Fibroblast of skin of left quadriceps (primary cell): ENCODE data around the gene MAP3K9.

ENCODE experiments used
- DNase-seq, 2 experiments: peaks; one replicate each; pipeline ENCODE4 v3.0.0-alpha.2; 2013; ENCODE audit warnings: low read depth in 2 of 2

Gene MAP3K9

GRCh38 chr14:70699646-70700045 lies 109.7 kb downstream of the MAP3K9 start:
- no peak for DNase-seq

GRCh38 chr14:70698288-70698687 lies 111.0 kb downstream of the MAP3K9 start:
- DNase-seq, result no peak

- DNase-seq, result no peak
Measured at GRCh38 chr14:70697701-70698100, 111.6 kb downstream of the MAP3K9 start.

- no peak for DNase-seq
Measured at GRCh38 chr14:70696026-70696425, 113.3 kb downstream of the MAP3K9 start.

- no peak for DNase-seq
Measured at GRCh38 chr14:70692210-70692609, 117.1 kb downstream of the MAP3K9 start.

- no peak for DNase-seq
Measured at GRCh38 chr14:70685474-70686197, 123.7 kb downstream of the MAP3K9 start.

- DNase-seq, result no peak
Measured at GRCh38 chr14:70683983-70684382, 125.3 kb downstream of the MAP3K9 start.

GRCh38 chr14:70680748-70681147 lies 128.6 kb downstream of the MAP3K9 start:
- DNase-seq, result no peak

GRCh38 chr14:70677341-70677740 lies 132.0 kb downstream of the MAP3K9 start:
- no peak for DNase-seq
